GM12878 (cell line): ENCODE measurements around the gene ZNF429.

Source experiments
- CTCF ChIP-seq, 3 experiments: IDR thresholded peaks in 2 of 3; conservative IDR thresholded peaks in 1 of 3; 2 replicates each; pipeline ENCODE4 v1.5.1; 2011; ENCODE audit warnings: low read depth in 3 of 3, low read length in 3 of 3, mild to moderate bottlenecking in 3 of 3, control low read depth in 2 of 3, moderate library complexity in 2 of 3, inconsistent platforms in 1 of 3, mixed read lengths in 1 of 3; ENCODE audit not compliant: control insufficient read depth in 2 of 3, insufficient read depth in 1 of 3; ENCODE audit errors: extremely low read depth in 1 of 3
- EGR1 ChIP-seq, 2 experiments: IDR thresholded peaks; 1 replicate in 1 of 2; 2 replicates in 1 of 2; pipeline ENCODE4 v1.6.1; 2011 to 2012; ENCODE audit warnings: low read depth in 2 of 2, low read length in 2 of 2, borderline replicate concordance in 1 of 2, mild to moderate bottlenecking in 1 of 2, moderate library complexity in 1 of 2
- NFIC ChIP-seq: IDR thresholded peaks from 2 replicates; pipeline ENCODE4 v1.6.1; 2012; ENCODE audit warnings: low read depth, mild to moderate bottlenecking, inconsistent platforms, low read length, moderate library complexity
- POLR2A ChIP-seq: IDR thresholded peaks from 2 replicates; pipeline ENCODE4 v1.6.1; 2011; ENCODE audit warnings: low read depth, mild to moderate bottlenecking, low read length
- SKIL ChIP-seq: fragments of 450-650 bp; IDR thresholded peaks from 2 replicates; pipeline ENCODE4 v1.6.1; 2017; ENCODE audit warnings: mild to moderate bottlenecking, low read depth, inconsistent platforms; ENCODE audit not compliant: poor library complexity, severe bottlenecking
- SPI1 ChIP-seq: IDR thresholded peaks from 2 replicates; pipeline ENCODE4 v1.6.1; 2011; ENCODE audit warnings: low read depth, mild to moderate bottlenecking, low read length, moderate library complexity, borderline replicate concordance; ENCODE audit not compliant: insufficient read depth
- ZBED1 ChIP-seq: IDR thresholded peaks from 2 replicates; pipeline ENCODE4 v1.6.1; 2016; ENCODE audit warnings: borderline replicate concordance
- ZNF217 ChIP-seq: fragments of 450-650 bp; IDR thresholded peaks from 2 replicates; pipeline ENCODE4 v1.6.1; 2017; ENCODE audit warnings: antibody characterized with exemption, mild to moderate bottlenecking

- TF ChIP-seq CTCF (IDR thresholded peaks at IDR 0.05 in 2 of 3, conservative IDR thresholded peaks at IDR 0.05 in 1 of 3; ENCODE audit: control insufficient read depth in 2 of 3, extremely low read depth in 1 of 3, insufficient read depth in 1 of 3, low read depth in 3 of 3, low read length in 3 of 3) = no peak
- TF ChIP-seq EGR1 (IDR thresholded peaks at IDR 0.05; ENCODE audit: borderline replicate concordance in 1 of 2, low read depth in 2 of 2, low read length in 2 of 2) = no peak
- TF ChIP-seq SPI1 = no peak
- TF ChIP-seq ZBED1 = no peak
- no peak for TF ChIP-seq ZNF217
- no peak for TF ChIP-seq NFIC
- no peak for TF ChIP-seq SKIL
- no peak for TF ChIP-seq POLR2A
Measured at GRCh38 chr19:21595185-21595584, 89.8 kb downstream of the ZNF429 start.
